GM10266 (cell line): Measurements from ENCODE around the gene MUSTN1.
A peak's percentile ranks its signal among the peaks of the same experiment; 100 is the strongest.

Experiments used
- DNase-seq: peaks from one replicate; pipeline ENCODE4 v3.0.0; 2012; ENCODE audit errors: extremely low spot score
- TF ChIP-seq, protein P1 (sequence below): IDR thresholded peaks from 2 replicates; pipeline ENCODE4 v1.5.1; 2012; ENCODE audit warnings: mild to moderate bottlenecking, low read depth; ENCODE audit not compliant: control insufficient read depth, insufficient read depth; ENCODE audit errors: missing control alignments

MUSTN1 gene

GRCh38 chr3:52809662-52810377, 25.0 kb downstream of the MUSTN1 start:
- TF ChIP-seq, protein P1, sequence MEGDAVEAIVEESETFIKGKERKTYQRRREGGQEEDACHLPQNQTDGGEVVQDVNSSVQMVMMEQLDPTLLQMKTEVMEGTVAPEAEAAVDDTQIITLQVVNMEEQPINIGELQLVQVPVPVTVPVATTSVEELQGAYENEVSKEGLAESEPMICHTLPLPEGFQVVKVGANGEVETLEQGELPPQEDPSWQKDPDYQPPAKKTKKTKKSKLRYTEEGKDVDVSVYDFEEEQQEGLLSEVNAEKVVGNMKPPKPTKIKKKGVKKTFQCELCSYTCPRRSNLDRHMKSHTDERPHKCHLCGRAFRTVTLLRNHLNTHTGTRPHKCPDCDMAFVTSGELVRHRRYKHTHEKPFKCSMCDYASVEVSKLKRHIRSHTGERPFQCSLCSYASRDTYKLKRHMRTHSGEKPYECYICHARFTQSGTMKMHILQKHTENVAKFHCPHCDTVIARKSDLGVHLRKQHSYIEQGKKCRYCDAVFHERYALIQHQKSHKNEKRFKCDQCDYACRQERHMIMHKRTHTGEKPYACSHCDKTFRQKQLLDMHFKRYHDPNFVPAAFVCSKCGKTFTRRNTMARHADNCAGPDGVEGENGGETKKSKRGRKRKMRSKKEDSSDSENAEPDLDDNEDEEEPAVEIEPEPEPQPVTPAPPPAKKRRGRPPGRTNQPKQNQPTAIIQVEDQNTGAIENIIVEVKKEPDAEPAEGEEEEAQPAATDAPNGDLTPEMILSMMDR: no peak
- no peak for DNase-seq

DNA sequence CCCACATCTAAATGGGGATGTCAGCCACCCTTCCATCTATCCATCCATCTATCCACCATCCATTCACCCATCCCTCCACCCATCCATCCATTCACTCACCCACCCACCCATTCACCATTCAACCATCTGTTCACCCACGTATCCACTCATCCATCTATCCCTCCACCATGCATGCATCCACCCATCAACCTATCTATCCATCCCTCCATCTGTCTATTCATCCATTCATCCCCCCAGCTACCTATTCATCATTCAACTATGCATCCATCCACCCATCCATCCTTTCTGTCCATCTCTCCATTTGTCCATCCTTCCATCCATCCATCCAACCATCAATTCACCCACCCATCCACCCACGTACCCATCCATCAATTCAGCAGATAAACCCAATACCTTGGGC, 25.7 kb downstream of the MUSTN1 start:
- TF ChIP-seq, protein P1: no peak
- DNase-seq: no peak

DNA sequence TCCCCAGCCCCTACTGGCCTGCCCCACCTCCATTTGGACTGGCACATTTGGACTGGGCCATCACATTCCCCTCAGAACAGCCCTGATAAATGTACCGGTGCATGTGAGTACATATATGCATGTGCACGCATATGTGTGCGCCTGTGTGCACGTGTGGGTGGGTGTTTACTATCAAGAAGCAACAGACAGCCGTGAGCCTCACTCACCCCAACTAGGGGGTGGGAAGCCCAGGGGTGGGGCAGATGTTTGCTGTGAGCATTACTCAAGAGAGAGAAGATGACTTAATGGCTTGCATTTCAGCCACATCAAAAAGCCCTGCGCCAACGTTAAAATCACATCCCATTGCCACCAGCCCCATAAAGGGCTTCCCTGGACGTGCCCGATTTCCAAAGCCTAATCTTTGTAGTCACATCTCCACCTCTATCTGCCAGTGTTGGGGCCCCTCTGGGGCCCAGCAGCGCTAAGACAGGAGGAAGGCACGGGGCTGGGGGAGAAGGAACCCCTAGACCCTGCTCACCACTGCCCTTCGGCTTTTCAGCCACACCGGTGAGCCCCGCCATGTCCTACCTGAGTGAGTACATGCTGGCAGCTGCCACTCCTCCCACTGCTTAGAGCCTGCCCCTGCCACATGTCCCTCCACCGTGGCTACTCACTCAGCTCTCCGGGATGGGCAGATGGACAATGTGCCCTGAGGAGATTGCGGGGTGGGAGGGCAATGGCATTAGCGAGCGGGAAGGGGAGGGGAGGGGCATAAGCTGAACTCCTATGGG, 29.4 kb downstream of the MUSTN1 start:
- DNase-seq: no peak
- TF ChIP-seq, protein P1: no peak

- TF ChIP-seq, protein P1: no peak
- no peak for DNase-seq
These were observed 33.0 kb downstream of the MUSTN1 start for GRCh38 chr3:52801839-52802238.

DNA sequence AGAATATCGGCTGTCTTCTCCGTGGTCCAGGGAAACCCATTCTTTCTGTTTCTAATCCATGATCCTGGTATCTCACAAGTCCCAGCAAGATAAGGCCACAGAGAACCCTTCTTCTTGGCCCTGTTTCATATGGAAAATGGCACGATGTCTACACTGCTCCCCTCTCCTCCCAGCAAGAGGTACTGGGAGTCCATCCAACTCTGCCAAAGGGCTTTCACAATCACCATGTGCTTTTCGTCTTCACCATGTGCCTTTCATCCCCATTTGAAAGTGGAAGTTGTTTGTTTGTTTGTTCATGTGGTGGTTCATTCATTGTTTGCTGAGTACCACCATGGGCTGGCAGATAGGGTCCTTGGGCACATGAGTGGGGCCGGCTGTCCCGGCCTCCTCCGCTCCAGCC, 34.7 kb downstream of the MUSTN1 start:
- TF ChIP-seq, protein P1: no peak
- DNase-seq: no peak

DNA sequence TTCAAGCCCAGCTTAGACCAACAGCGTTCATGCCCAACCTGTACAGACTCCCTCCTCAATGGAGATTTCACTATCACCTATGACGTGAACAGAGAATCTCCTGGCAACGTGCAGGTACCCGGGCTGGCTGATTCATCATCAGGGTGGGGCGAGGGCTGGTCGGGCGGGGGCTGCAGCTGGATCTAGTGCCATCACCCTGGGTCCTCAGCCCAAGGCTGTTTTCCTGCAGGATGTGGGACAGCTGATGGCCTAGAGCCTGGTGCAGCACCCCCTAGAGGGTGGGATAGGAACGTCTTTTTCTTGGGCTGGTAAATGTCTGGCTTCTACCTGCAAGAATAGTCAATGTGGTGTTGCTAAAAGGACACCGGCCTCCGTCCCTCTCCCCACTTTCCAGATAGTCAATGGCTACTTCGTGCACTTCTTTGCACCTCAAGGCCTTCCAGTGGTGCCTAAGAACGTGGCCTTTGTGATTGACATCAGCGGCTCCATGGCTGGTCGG, 35.8 kb downstream of the MUSTN1 start:
- DNase-seq: peak; percentile 68
- TF ChIP-seq, protein P1: peak; percentile 64
